H1 (cell line): Measurements from ENCODE around the gene DNAJB7. TPM values are rescaled to one million over a fixed set of nuclear protein-coding genes. Genes with fewer than 3 reads are reported as not detected.

ENCODE experiments used
- CTCF ChIA-PET: fragments of 300-600 bp; sonication (Branson Sonifier 250); formaldehyde crosslinking; loops from one replicate; lab custom pipeline; 2021; ENCODE audit not compliant: partially characterized antibody; lab: Charles Lee
- POLR2A ChIA-PET: fragments of 300-600 bp; sonication (Branson Sonifier 250); formaldehyde crosslinking; loops from one replicate; lab custom pipeline; 2021; ENCODE audit warnings: inconsistent platforms; ENCODE audit not compliant: partially characterized antibody; lab: Charles Lee
- DNase-seq, 2 experiments: peaks; one replicate each; pipeline versions ENCODE4 v3.0.0 to v3.0.0-alpha.2; 2010 to 2022; ENCODE audit warnings: low spot score in 2 of 2, low read depth in 1 of 2, mixed read lengths in 1 of 2
- FAIRE-seq: peaks from 2 replicates; lab custom pipeline; 2011; peaks lifted over from hg19 to GRCh38; lab: Jason Lieb, UNC
- H2AFZ ChIP-seq: 2 replicates; pipeline ENCODE4 v1.8.1; 2012; ENCODE audit warnings: low read length, inconsistent platforms
- H2AK5ac ChIP-seq: 2 replicates; pipeline ENCODE4 v1.6.1; 2013; ENCODE audit warnings: low read depth, low read length
- H2BK120ac ChIP-seq: replicated peaks from 2 replicates; pipeline ENCODE3; 2013; ENCODE audit warnings: low read depth, low read length, inconsistent platforms
- H2BK12ac ChIP-seq: 2 replicates; pipeline ENCODE4 v1.6.1; 2013; ENCODE audit warnings: low read depth, low read length
- H2BK15ac ChIP-seq: 2 replicates; pipeline ENCODE4 v1.6.1; 2013; ENCODE audit warnings: low read length
- H2BK20ac ChIP-seq: 2 replicates; pipeline ENCODE4 v1.6.1; 2013; ENCODE audit warnings: low read length
- H2BK5ac ChIP-seq: 2 replicates; pipeline ENCODE4 v1.6.1; 2013; ENCODE audit warnings: low read depth, low read length
- H3K14ac ChIP-seq: 2 replicates; pipeline ENCODE4 v1.6.1; 2013; ENCODE audit warnings: inconsistent platforms; ENCODE audit not compliant: insufficient read length
- H3K18ac ChIP-seq: 2 replicates; pipeline ENCODE4 v1.6.1; 2013; ENCODE audit warnings: low read length; ENCODE audit errors: extremely low read depth
- H3K23ac ChIP-seq: 2 replicates; pipeline ENCODE4 v1.6.1; 2013; ENCODE audit warnings: inconsistent platforms; ENCODE audit not compliant: insufficient read length
- H3K23me2 ChIP-seq: 2 replicates; pipeline ENCODE4 v1.6.1; 2013; ENCODE audit warnings: low read depth, low read length
- H3K27ac ChIP-seq: 2 replicates; pipeline ENCODE4 v1.6.1; 2011; ENCODE audit warnings: low read depth, low read length, inconsistent platforms
- H3K27me3 ChIP-seq, 4 experiments: replicated peaks in 1 of 4; 1 replicate in 1 of 4; 2 replicates in 3 of 4; pipeline versions ENCODE4 v1.6.1 to v1.8.1; 2011 to 2013; ENCODE audit warnings: low read length in 3 of 4, mild to moderate bottlenecking in 3 of 4, inconsistent platforms in 2 of 4, mixed read lengths in 2 of 4, moderate library complexity in 1 of 4; ENCODE audit not compliant: control insufficient read depth in 3 of 4, insufficient read depth in 3 of 4; ENCODE audit errors: extremely low read depth in 1 of 4
- H3K36me3 ChIP-seq, 4 experiments: 2 replicates each; pipeline versions ENCODE4 v1.6.1 to v1.8.1; 2011 to 2013; ENCODE audit warnings: mild to moderate bottlenecking in 4 of 4, low read length in 3 of 4, moderate library complexity in 2 of 4, control low read depth in 1 of 4, inconsistent platforms in 1 of 4; ENCODE audit not compliant: insufficient read depth in 4 of 4, control insufficient read depth in 2 of 4
- H3K4ac ChIP-seq: replicated peaks from 2 replicates; pipeline ENCODE3; 2013; ENCODE audit warnings: low read length, low read depth, mixed read lengths, inconsistent platforms; ENCODE audit not compliant: insufficient read length
- H3K4me1 ChIP-seq, 4 experiments: replicated peaks in 1 of 4; 1 replicate in 1 of 4; 2 replicates in 3 of 4; pipeline versions ENCODE4 v1.6.1 to v1.8.1; 2011 to 2013; ENCODE audit warnings: low read length in 3 of 4, inconsistent platforms in 2 of 4, mixed read lengths in 1 of 4; ENCODE audit not compliant: insufficient read depth in 4 of 4, control insufficient read depth in 3 of 4
- H3K4me2 ChIP-seq, 2 experiments: 2 replicates each; pipeline versions ENCODE4 v1.6.1 to v1.8.1; 2011 to 2013; ENCODE audit warnings: low read depth in 2 of 2, low read length in 2 of 2, control low read depth in 1 of 2, inconsistent platforms in 1 of 2, mild to moderate bottlenecking in 1 of 2; ENCODE audit not compliant: insufficient read depth in 1 of 2
- H3K4me3 ChIP-seq, 4 experiments: fragments of 200-600, 300-600 bp in 1 of 4; sonication (generic), shearing (Covaris generic), sonication (Bioruptor Twin) in 1 of 4; 2 replicates each; pipeline versions ENCODE4 v1.5.1 to v1.8.1; 2011 to 2016; ENCODE audit warnings: low read length in 4 of 4, low read depth in 3 of 4, control low read depth in 2 of 4, inconsistent platforms in 2 of 4, mild to moderate bottlenecking in 2 of 4, mixed read lengths in 1 of 4, moderate library complexity in 1 of 4; ENCODE audit not compliant: insufficient read depth in 2 of 4; ENCODE audit errors: extremely low read depth in 1 of 4
- H3K56ac ChIP-seq: replicated peaks from 2 replicates; pipeline ENCODE3; 2013; ENCODE audit warnings: low read depth, mild to moderate bottlenecking, mixed read lengths, low read length, inconsistent platforms; ENCODE audit not compliant: insufficient read length
- H3K79me1 ChIP-seq: 2 replicates; pipeline ENCODE4 v1.6.1; 2013; ENCODE audit warnings: low read depth, low read length, control low read depth
- H3K79me2 ChIP-seq, 2 experiments: 2 replicates each; pipeline versions ENCODE4 v1.6.1 to v1.8.1; 2012 to 2013; ENCODE audit warnings: low read length in 2 of 2, mild to moderate bottlenecking in 2 of 2, inconsistent platforms in 1 of 2; ENCODE audit not compliant: insufficient read depth in 2 of 2, control insufficient read depth in 1 of 2
- H3K9ac ChIP-seq, 4 experiments: replicated peaks in 1 of 4; 1 replicate in 1 of 4; 2 replicates in 3 of 4; pipeline versions ENCODE4 v1.6.1 to v1.8.1; 2011 to 2013; ENCODE audit warnings: low read depth in 3 of 4, low read length in 3 of 4, control low read depth in 2 of 4, mild to moderate bottlenecking in 2 of 4, moderate library complexity in 2 of 4, inconsistent platforms in 1 of 4; ENCODE audit errors: extremely low read depth in 1 of 4
- H3K9me3 ChIP-seq, 2 experiments: 2 replicates each; pipeline versions ENCODE4 v1.6.1 to v1.8.1; 2012 to 2013; ENCODE audit warnings: mild to moderate bottlenecking in 2 of 2, moderate library complexity in 2 of 2, control low read depth in 1 of 2, inconsistent platforms in 1 of 2, low read depth in 1 of 2, low read length in 1 of 2, mixed read lengths in 1 of 2; ENCODE audit not compliant: insufficient read depth in 2 of 2
- H4K20me1 ChIP-seq, 2 experiments: replicated peaks in 1 of 2; 2 replicates each; pipeline versions ENCODE3 to v1.8.1; 2011 to 2013; ENCODE audit warnings: inconsistent platforms in 2 of 2, low read length in 2 of 2, mild to moderate bottlenecking in 1 of 2; ENCODE audit not compliant: insufficient read depth in 2 of 2, control insufficient read depth in 1 of 2
- H4K5ac ChIP-seq: 2 replicates; pipeline ENCODE4 v1.6.1; 2013; ENCODE audit warnings: low read length, low read depth, mixed read lengths, inconsistent platforms; ENCODE audit not compliant: insufficient read length
- H4K8ac ChIP-seq: 2 replicates; pipeline ENCODE4 v1.8.0; 2013; ENCODE audit warnings: mild to moderate bottlenecking, moderate library complexity, low read length, inconsistent platforms; ENCODE audit not compliant: insufficient read depth; ENCODE audit errors: extremely low read depth
- H4K91ac ChIP-seq: replicated peaks from 2 replicates; pipeline ENCODE3; 2013; ENCODE audit warnings: low read length, mixed read lengths, inconsistent platforms; ENCODE audit not compliant: insufficient read length
- CREB1 ChIP-seq: IDR thresholded peaks from 2 replicates; pipeline ENCODE4 v1.6.1; 2012; ENCODE audit warnings: inconsistent platforms
- KDM5A ChIP-seq: fragments of 200-600 bp; IDR thresholded peaks from 2 replicates; pipeline ENCODE4 v1.7.1; 2012; ENCODE audit warnings: mild to moderate bottlenecking, low read length, inconsistent platforms, mixed read lengths
- TCF12 ChIP-seq: IDR thresholded peaks from 2 replicates; pipeline ENCODE4 v1.6.1; 2011; ENCODE audit warnings: low read depth, mild to moderate bottlenecking, low read length
- WGBS, 2 experiments: shearing (Covaris generic) in 1 of 2; methylation state at CpG; one replicate each; pipeline versions ENCODE4 v1.1.6 to v1.1.7; 2013 to 2015; ENCODE audit warnings: low lambda C conversion rate in 2 of 2, mixed read lengths in 2 of 2, inconsistent platforms in 1 of 2, low coverage in 1 of 2, missing lambda C conversion rate in 1 of 2; ENCODE audit not compliant: insufficient replicate concordance in 2 of 2, insufficient coverage in 1 of 2, insufficient read length in 1 of 2; ENCODE audit errors: extremely low coverage in 1 of 2, missing lambda C conversion rate in 1 of 2; 5-methylcytosine and 5-hydroxymethylcytosine counted together
- polyA plus RNA-seq, 7 experiments: library from polyadenylated mRNA; depleted of rRNA in 3 of 7; stranded (reverse) in 5 of 7; unstranded in 2 of 7; fragments of >200 nt in 5 of 7; fragments of 200-250 nt in 2 of 7; gene quantifications; 1 replicate in 5 of 7; 2 replicates in 1 of 7; 4 replicates in 1 of 7; pipeline versions ENCODE4 v1.2.1 to v1.2.3, GENCODE V29; 2011 to 2013; ENCODE audit warnings: missing spikeins in 2 of 7, mixed read lengths in 2 of 7
- total RNA-seq: library from RNA; stranded (reverse); fragmentation: NEBNext Ultra II Directional; extraction: Animal tissue kit (Norgen Biotek cat#: 25700); gene quantifications from 2 replicates; pipeline ENCODE4 v1.2.1, GENCODE V29; 2021
- TF ChIP-seq, protein P1 (sequence below): IDR thresholded peaks from 2 replicates; pipeline ENCODE4 v1.6.1; 2011; ENCODE audit warnings: low read depth, mild to moderate bottlenecking, low read length; ENCODE audit not compliant: insufficient read depth

The DNAJB7 gene
- total and polyA plus RNA-seq, 2 of the 8 experiments (the other 6 are each of a cell fraction or from before 2014, with no cell fraction given): not detected

- Histone ChIP-seq H3K4me1 (peaks cover 0 to 3% (median 0%) of the 10 kb centered on the region in 4 experiments; a peak in 1 of 7 replicates), H2BK5ac (no peak overlapping the region), H3K18ac (no peak overlapping the region), H3K9ac (no peak overlapping the region), H3K36me3 (peaks cover 0 to 15% (median under 1%) of the 10 kb centered on the region in 4 experiments; a peak in 2 of 8 replicates), H2BK12ac (no peak overlapping the region), H4K8ac (no peak overlapping the region), H3K79me1 (no peaks in the 10 kb centered on the region), H3K27me3 (no peaks in the 10 kb centered on the region), H3K79me2 (no peaks in the 10 kb centered on the region), H2AK5ac (no peak overlapping the region), H3K14ac (no peak overlapping the region), H4K91ac (no peak overlapping the region), H3K23me2 (no peaks in the 10 kb centered on the region), H3K9me3 (no peaks in the 10 kb centered on the region), H2BK20ac (no peak overlapping the region), H3K4me2 (no peak overlapping the region), H3K4me3 (no peak overlapping the region), H3K56ac (no peak overlapping the region), H4K5ac (no peak overlapping the region), H4K20me1 (no peaks in the 10 kb centered on the region), H2BK15ac (no peak overlapping the region), H3K4ac (no peak overlapping the region), H3K27ac (no peak overlapping the region), H2AFZ (no peak overlapping the region), H2BK120ac (no peak overlapping the region), H3K23ac (no peak overlapping the region)
- POLR2A ChIA-PET: interaction anchor here (1.0 kb wide), 1 partner anchor 188 kb away, joined by 3 read pairs; no protein-coding TSS in a partner anchor
- no peak for TF ChIP-seq TCF12
- no peak for TF ChIP-seq CREB1
- no peak for TF ChIP-seq KDM5A
- TF ChIP-seq, protein P1, sequence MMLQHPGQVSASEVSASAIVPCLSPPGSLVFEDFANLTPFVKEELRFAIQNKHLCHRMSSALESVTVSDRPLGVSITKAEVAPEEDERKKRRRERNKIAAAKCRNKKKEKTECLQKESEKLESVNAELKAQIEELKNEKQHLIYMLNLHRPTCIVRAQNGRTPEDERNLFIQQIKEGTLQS: no peak
- no peak for FAIRE-seq
- CTCF ChIA-PET: interaction anchor here (0.9 to 3.6 kb wide), 2 partner anchors 13 to 249 kb away, joined by 3 to 25 read pairs; no protein-coding TSS in a partner anchor
- peak in 1 of 2 experiments; percentile 9 for DNase-seq
- 80% methylated on average over 6 of the region's 6 CpGs; no CpG with 5 or more reads in 1 of the 2 experiments for WGBS, 2 experiments
Measured at GRCh38 chr22:40908895-40909294, 47.0 kb upstream of the DNAJB7 start.
